K562 (cell line): ENCODE data around the gene RHO. TPM values are rescaled to one million over a fixed set of nuclear protein-coding genes. Genes with fewer than 3 reads are reported as not detected.

ENCODE experiments used
- ATAC-seq: fragments of 200-7000 bp; cut with Tn5 transposase; 3 replicates; pipeline ENCODE4 v1.9.1; 2020; ENCODE audit warnings: moderate library complexity
- BruUV-seq: library from RNA; stranded (reverse); fragments of 400-500 nt; replicated peaks from 2 replicates; lab custom pipeline; 2021; lab: Mats Ljungman, UMichigan
- CTCF ChIA-PET: fragments of 300-600 bp; formaldehyde crosslinking; extraction: SDS; loops from one replicate; lab custom pipeline; 2021; ENCODE audit warnings: low intra/inter-chr PET ratio; lab: Yijun Ruan, JAX
- POLR2A ChIA-PET: fragments of 300-600, 350-650 bp; sonication (Branson Sonifier 250); formaldehyde crosslinking; extraction: SDS; loops from one replicate; lab custom pipeline; 2021; ENCODE audit warnings: antibody characterized with exemption, inconsistent platforms; lab: Yijun Ruan, JAX
- DNase-seq, 4 experiments: peaks; one replicate each; pipeline versions ENCODE4 v3.0.0 to v3.0.0-alpha.2; 2011 to 2018; ENCODE audit warnings: low spot score in 3 of 4, mixed read lengths in 3 of 4; ENCODE audit errors: extremely low read depth in 1 of 4
- FAIRE-seq: peaks from 2 replicates; lab custom pipeline; 2011; peaks lifted over from hg19 to GRCh38; lab: Jason Lieb, UNC
- H2AFZ ChIP-seq: 2 replicates; pipeline ENCODE4 v1.6.0; 2011; ENCODE audit warnings: low read depth, low read length, control low read depth, inconsistent platforms
- H3K27ac ChIP-seq: fragments of 200-600 bp; 3 replicates; pipeline ENCODE4 v1.8.0; 2011; ENCODE audit warnings: low read depth, mild to moderate bottlenecking, control low read depth, inconsistent platforms, low read length, moderate library complexity, mixed read lengths; ENCODE audit errors: extremely low read depth
- H3K27me3 ChIP-seq, 2 experiments: fragments of 300-600 bp in 1 of 2; 2 replicates in 1 of 2; 3 replicates in 1 of 2; pipeline versions ENCODE4 v1.6.0 to v1.8.0; 2011; ENCODE audit warnings: inconsistent platforms in 2 of 2, low read length in 2 of 2, mild to moderate bottlenecking in 1 of 2, mixed read lengths in 1 of 2, moderate library complexity in 1 of 2; ENCODE audit not compliant: control insufficient read depth in 2 of 2, insufficient read depth in 2 of 2
- H3K36me3 ChIP-seq: fragments of 300-600 bp; 3 replicates; pipeline ENCODE4 v1.8.0; 2011; ENCODE audit warnings: mild to moderate bottlenecking, low read length, inconsistent platforms; ENCODE audit not compliant: control insufficient read depth, insufficient read depth
- H3K4me1 ChIP-seq, 2 experiments: fragments of 200-600 bp in 1 of 2; replicated peaks in 1 of 2; 2 replicates in 1 of 2; 3 replicates in 1 of 2; pipeline versions ENCODE4 v1.5.1 to v1.8.0; 2011; ENCODE audit warnings: inconsistent platforms in 2 of 2, low read length in 2 of 2, mild to moderate bottlenecking in 1 of 2, mixed read lengths in 1 of 2, moderate library complexity in 1 of 2; ENCODE audit not compliant: control insufficient read depth in 2 of 2, insufficient read depth in 2 of 2
- H3K4me2 ChIP-seq: 2 replicates; pipeline ENCODE4 v1.6.1; 2011; ENCODE audit warnings: low read length, control low read depth, inconsistent platforms, mixed read lengths; ENCODE audit not compliant: insufficient read depth
- H3K4me3 ChIP-seq: fragments of 200-600 bp; sonication (generic), shearing (Covaris generic); 2 replicates; pipeline ENCODE4 v1.5.1; 2016; ENCODE audit warnings: control low read depth, inconsistent platforms
- H3K79me2 ChIP-seq: fragments of 200-600 bp; 3 replicates; pipeline ENCODE4 v1.8.0; 2011; ENCODE audit warnings: low read length, inconsistent platforms; ENCODE audit not compliant: control insufficient read depth, insufficient read depth
- H3K9ac ChIP-seq, 2 experiments: 2 replicates each; pipeline versions ENCODE4 v1.6.0 to v1.6.1; 2011; ENCODE audit warnings: low read depth in 2 of 2, low read length in 2 of 2, control low read depth in 1 of 2, inconsistent platforms in 1 of 2, mild to moderate bottlenecking in 1 of 2, mixed read lengths in 1 of 2; ENCODE audit not compliant: insufficient read depth in 1 of 2
- H3K9me1 ChIP-seq: one replicate; pipeline ENCODE4 v1.6.0; 2011; ENCODE audit warnings: inconsistent platforms, mild to moderate bottlenecking, low read length, moderate library complexity; ENCODE audit not compliant: control insufficient read depth, insufficient read depth
- H3K9me3 ChIP-seq: replicated peaks from 2 replicates; pipeline ENCODE4 v1.5.1; 2011; ENCODE audit warnings: low read depth, low read length, inconsistent platforms; ENCODE audit not compliant: control insufficient read depth, insufficient read depth
- H4K20me1 ChIP-seq: replicated peaks from 2 replicates; pipeline ENCODE4 v1.6.1; 2011; ENCODE audit warnings: low read length, inconsistent platforms, mixed read lengths; ENCODE audit not compliant: control insufficient read depth, insufficient read depth
- ATF7 ChIP-seq: fragments of 450-650 bp; IDR thresholded peaks from 2 replicates; pipeline ENCODE4 v1.7.1; 2014; ENCODE audit warnings: mild to moderate bottlenecking, moderate library complexity
- BCOR ChIP-seq: fragments of 450-650 bp; IDR thresholded peaks from 2 replicates; pipeline ENCODE4 v1.6.1; 2016
- ERF ChIP-seq: fragments of 450-650 bp; formaldehyde crosslinking; IDR thresholded peaks from 2 replicates; pipeline ENCODE4 v1.4.0; 2020; ENCODE audit warnings: mild to moderate bottlenecking, mixed read lengths
- GTF2A2 ChIP-seq: IDR thresholded peaks from 2 replicates; pipeline ENCODE4 v1.6.1; 2016; ENCODE audit warnings: mild to moderate bottlenecking, missing genetic modification characterization, missing compliant biosample characterization
- KHSRP ChIP-seq: fragments of 450-650 bp; IDR thresholded peaks from 2 replicates; pipeline ENCODE4 v1.6.1; 2017
- SMAD1 ChIP-seq: fragments of 150-350 bp; IDR thresholded peaks from 2 replicates; pipeline ENCODE4 v1.6.1; 2014; ENCODE audit warnings: low read length, low read depth; ENCODE audit not compliant: partially characterized antibody
- TCFL5 ChIP-seq: fragments of 250-450 bp; sonication (Bioruptor Pico); conservative IDR thresholded peaks from 2 replicates; pipeline ENCODE4 v1.6.1; 2021; ENCODE audit warnings: mild to moderate bottlenecking, moderate library complexity, matching md5 sums
- ZFPM2 ChIP-seq: fragments of 250-450 bp; sonication (Bioruptor Pico); IDR thresholded peaks from 2 replicates; pipeline ENCODE4 v1.5.1; 2022; ENCODE audit warnings: mild to moderate bottlenecking
- WGBS: fragments of 100-300 bp; shearing (Covaris generic); methylation state at CpG from one replicate; pipeline ENCODE4 v1.1.6; 2016; ENCODE audit warnings: low coverage, mixed read lengths; ENCODE audit not compliant: insufficient coverage; ENCODE audit errors: missing lambda C conversion rate; 5-methylcytosine and 5-hydroxymethylcytosine counted together
- in situ Hi-C: fragments of 300-500 bp; cut with MboI; formaldehyde crosslinking; loops from 4 replicates; pipeline ENCODE4 v1.15.0; 2018; ENCODE audit warnings: inconsistent platforms, mixed read lengths
- intact Hi-C: fragments of 100-400 bp; cut with micrococcal nuclease; formaldehyde crosslinking; loops from 2 replicates; pipeline ENCODE4 v1.14.2; 2022
- polyA plus RNA-seq, 8 experiments: library from polyadenylated mRNA; depleted of rRNA in 4 of 8; stranded (reverse) in 5 of 8; unstranded in 3 of 8; fragments of >200 nt; fragmentation: Nextera tagmentation in 2 of 8; fragmentation: Illumina TruSeq in 1 of 8; extraction: Ambion mirVana in 2 of 8; extraction: Trizol in 1 of 8; gene quantifications; 2 replicates each; pipeline versions ENCODE4 v1.2.1 to v1.2.3, GENCODE V29; 2011 to 2014; ENCODE audit warnings: inconsistent platforms in 1 of 8, missing spikeins in 1 of 8
- total RNA-seq, 7 experiments: library from RNA; depleted of rRNA in 6 of 7; stranded (reverse); fragments of >200 nt in 6 of 7; fragmentation: Illumina TruSeq in 2 of 7; extraction: Trizol in 2 of 7; gene quantifications; 2 replicates each; pipeline versions ENCODE4 v1.2.1 to v1.2.3, GENCODE V29; 2011 to 2021; ENCODE audit warnings: low replicate concordance in 1 of 7
- TF ChIP-seq, protein P1 (sequence below): fragments of 250-450 bp; sonication (Bioruptor Pico); IDR thresholded peaks from 2 replicates; pipeline ENCODE4 v1.5.0; 2022; ENCODE audit warnings: mild to moderate bottlenecking
- TF ChIP-seq, protein P2 (sequence below): sonication (generic); formaldehyde crosslinking; IDR thresholded peaks from 2 replicates; pipeline ENCODE4 v1.8.1; 2023; ENCODE audit warnings: mild to moderate bottlenecking, missing genetic modification reagents
- TF ChIP-seq, protein P3 (sequence below): fragments of 150-350 bp; IDR thresholded peaks from 2 replicates; pipeline ENCODE4 v1.6.1; 2014; ENCODE audit warnings: low read depth, mild to moderate bottlenecking, low read length, borderline replicate concordance
- TF ChIP-seq, protein P4 (sequence below), 2 experiments: fragments of 200-800 bp in 1 of 2; sonication (Bioruptor generic) in 1 of 2; sonication (generic) in 1 of 2; formaldehyde crosslinking in 1 of 2; IDR thresholded peaks in 1 of 2; conservative IDR thresholded peaks in 1 of 2; 2 replicates each; pipeline versions ENCODE4 v1.5.0 to v1.6.1; 2016 to 2020; ENCODE audit warnings: missing compliant biosample characterization in 1 of 2, missing genetic modification characterization in 1 of 2, missing genetic modification reagents in 1 of 2

The RHO gene
- total and polyA plus RNA-seq, 9 of the 15 experiments (the other 6 are each of a cell fraction or from before 2014, with no cell fraction given) = not detected

DNA sequence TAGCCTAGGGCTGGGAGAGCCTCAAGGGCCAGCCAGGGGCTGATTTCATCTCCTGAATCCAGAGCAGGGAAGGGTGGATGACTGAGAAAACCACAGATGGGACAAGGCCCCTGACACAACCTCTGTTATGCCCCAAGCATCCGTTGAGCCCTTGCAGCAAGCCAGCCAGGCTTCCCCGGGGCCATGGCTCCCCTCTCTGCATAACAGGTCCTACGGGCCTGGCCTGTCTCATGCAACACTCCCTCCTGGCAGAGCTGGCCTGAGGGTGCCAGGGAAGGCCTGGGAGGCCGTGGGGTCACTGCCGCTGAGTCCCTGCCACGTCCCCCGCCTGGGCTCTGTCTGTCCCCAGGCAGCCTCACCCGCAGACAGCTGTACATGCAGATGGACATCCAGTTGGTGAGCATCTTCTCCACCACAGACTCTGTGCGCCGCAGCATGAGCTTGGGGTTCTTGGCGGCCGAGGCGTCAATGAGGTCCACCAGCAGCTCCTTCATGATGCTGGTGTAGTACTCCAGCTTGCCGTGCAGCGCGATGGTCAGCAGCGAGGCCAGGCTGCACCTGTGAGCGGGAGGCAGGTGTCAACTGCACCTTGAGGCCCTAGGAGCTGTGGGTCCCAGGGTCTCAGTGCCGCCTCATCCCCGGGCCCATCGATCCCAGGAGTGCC lies 36.7 kb downstream of the RHO start:
- WGBS = 90% methylated on average over 8 of the region's 21 CpGs
- H3K9me3 ChIP-seq = no peaks in the 10 kb centered on the region
- H3K36me3 ChIP-seq = peaks cover 15% of the 10 kb centered on the region; the same call in 1 of the 3 replicates
- peak overlapping the region in 1 of 2 experiments; percentile 52; a peak in 2 of 4 replicates for H3K9ac ChIP-seq
- in situ Hi-C loops (no loop called here), intact Hi-C loops (no loop called here)
- FAIRE-seq = no peak
- peaks cover 0 to 21% of the 10 kb centered on the region in 2 experiments; a peak in 2 of 5 replicates for H3K4me1 ChIP-seq
- no peak for ATAC-seq
- ChIA-PET POLR2A (interaction anchor here (0.5 to 1.1 kb wide), 3 partner anchors 11 to 149 kb away, joined by 3 to 4 read pairs (median 3); no protein-coding TSS in a partner anchor), CTCF (no interaction called here)
- H3K9me1 ChIP-seq = no peaks in the 10 kb centered on the region
- BruUV-seq = no TSS peak
- H3K79me2 ChIP-seq = no peaks in the 10 kb centered on the region
- no peak overlapping the region for H3K4me3 ChIP-seq
- no peak overlapping the region for H3K27ac ChIP-seq
- no peak for DNase-seq
- no peak overlapping the region for H3K4me2 ChIP-seq
- H2AFZ ChIP-seq = no peak overlapping the region
- no peaks in the 10 kb centered on the region for H3K27me3 ChIP-seq
- H4K20me1 ChIP-seq = no peaks in the 10 kb centered on the region
- TF ChIP-seq, protein P1, sequence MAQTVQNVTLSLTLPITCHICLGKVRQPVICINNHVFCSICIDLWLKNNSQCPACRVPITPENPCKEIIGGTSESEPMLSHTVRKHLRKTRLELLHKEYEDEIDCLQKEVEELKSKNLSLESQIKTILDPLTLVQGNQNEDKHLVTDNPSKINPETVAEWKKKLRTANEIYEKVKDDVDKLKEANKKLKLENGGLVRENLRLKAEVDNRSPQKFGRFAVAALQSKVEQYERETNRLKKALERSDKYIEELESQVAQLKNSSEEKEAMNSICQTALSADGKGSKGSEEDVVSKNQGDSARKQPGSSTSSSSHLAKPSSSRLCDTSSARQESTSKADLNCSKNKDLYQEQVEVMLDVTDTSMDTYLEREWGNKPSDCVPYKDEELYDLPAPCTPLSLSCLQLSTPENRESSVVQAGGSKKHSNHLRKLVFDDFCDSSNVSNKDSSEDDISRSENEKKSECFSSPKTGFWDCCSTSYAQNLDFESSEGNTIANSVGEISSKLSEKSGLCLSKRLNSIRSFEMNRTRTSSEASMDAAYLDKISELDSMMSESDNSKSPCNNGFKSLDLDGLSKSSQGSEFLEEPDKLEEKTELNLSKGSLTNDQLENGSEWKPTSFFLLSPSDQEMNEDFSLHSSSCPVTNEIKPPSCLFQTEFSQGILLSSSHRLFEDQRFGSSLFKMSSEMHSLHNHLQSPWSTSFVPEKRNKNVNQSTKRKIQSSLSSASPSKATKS (CRISPR knock-in tag) = no peak
- no peak for TF ChIP-seq SMAD1
- TF ChIP-seq, protein P2, sequence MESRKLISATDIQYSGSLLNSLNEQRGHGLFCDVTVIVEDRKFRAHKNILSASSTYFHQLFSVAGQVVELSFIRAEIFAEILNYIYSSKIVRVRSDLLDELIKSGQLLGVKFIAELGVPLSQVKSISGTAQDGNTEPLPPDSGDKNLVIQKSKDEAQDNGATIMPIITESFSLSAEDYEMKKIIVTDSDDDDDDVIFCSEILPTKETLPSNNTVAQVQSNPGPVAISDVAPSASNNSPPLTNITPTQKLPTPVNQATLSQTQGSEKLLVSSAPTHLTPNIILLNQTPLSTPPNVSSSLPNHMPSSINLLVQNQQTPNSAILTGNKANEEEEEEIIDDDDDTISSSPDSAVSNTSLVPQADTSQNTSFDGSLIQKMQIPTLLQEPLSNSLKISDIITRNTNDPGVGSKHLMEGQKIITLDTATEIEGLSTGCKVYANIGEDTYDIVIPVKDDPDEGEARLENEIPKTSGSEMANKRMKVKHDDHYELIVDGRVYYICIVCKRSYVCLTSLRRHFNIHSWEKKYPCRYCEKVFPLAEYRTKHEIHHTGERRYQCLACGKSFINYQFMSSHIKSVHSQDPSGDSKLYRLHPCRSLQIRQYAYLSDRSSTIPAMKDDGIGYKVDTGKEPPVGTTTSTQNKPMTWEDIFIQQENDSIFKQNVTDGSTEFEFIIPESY = no peak
- TF ChIP-seq ATF7 = no peak
- no peak for TF ChIP-seq TCFL5 (CRISPR knock-in tag)
- TF ChIP-seq ZFPM2 = no peak
- TF ChIP-seq, protein P3, sequence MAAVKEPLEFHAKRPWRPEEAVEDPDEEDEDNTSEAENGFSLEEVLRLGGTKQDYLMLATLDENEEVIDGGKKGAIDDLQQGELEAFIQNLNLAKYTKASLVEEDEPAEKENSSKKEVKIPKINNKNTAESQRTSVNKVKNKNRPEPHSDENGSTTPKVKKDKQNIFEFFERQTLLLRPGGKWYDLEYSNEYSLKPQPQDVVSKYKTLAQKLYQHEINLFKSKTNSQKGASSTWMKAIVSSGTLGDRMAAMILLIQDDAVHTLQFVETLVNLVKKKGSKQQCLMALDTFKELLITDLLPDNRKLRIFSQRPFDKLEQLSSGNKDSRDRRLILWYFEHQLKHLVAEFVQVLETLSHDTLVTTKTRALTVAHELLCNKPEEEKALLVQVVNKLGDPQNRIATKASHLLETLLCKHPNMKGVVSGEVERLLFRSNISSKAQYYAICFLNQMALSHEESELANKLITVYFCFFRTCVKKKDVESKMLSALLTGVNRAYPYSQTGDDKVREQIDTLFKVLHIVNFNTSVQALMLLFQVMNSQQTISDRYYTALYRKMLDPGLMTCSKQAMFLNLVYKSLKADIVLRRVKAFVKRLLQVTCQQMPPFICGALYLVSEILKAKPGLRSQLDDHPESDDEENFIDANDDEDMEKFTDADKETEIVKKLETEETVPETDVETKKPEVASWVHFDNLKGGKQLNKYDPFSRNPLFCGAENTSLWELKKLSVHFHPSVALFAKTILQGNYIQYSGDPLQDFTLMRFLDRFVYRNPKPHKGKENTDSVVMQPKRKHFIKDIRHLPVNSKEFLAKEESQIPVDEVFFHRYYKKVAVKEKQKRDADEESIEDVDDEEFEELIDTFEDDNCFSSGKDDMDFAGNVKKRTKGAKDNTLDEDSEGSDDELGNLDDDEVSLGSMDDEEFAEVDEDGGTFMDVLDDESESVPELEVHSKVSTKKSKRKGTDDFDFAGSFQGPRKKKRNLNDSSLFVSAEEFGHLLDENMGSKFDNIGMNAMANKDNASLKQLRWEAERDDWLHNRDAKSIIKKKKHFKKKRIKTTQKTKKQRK = no peak
- TF ChIP-seq GTF2A2 (tag) = no peak
- TF ChIP-seq KHSRP = no peak
- TF ChIP-seq, protein P4, sequence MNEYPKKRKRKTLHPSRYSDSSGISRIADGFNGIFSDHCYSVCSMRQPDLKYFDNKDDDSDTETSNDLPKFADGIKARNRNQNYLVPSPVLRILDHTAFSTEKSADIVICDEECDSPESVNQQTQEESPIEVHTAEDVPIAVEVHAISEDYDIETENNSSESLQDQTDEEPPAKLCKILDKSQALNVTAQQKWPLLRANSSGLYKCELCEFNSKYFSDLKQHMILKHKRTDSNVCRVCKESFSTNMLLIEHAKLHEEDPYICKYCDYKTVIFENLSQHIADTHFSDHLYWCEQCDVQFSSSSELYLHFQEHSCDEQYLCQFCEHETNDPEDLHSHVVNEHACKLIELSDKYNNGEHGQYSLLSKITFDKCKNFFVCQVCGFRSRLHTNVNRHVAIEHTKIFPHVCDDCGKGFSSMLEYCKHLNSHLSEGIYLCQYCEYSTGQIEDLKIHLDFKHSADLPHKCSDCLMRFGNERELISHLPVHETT (CRISPR knock-in tag; conservative IDR thresholded peaks at IDR 0.05 in 1 of 2, IDR thresholded peaks at IDR 0.05 in 1 of 2) = no peak
- no peak for TF ChIP-seq ERF (CRISPR knock-in tag)
- TF ChIP-seq BCOR = no peak
